ENCODE results near the gene NPPC. TPM values are rescaled to one million over a fixed set of nuclear protein-coding genes. Genes with fewer than 3 reads are reported as not detected.
"Not testable (repeated sequence)": the region's sequence is repeated elsewhere in the genome, so short reads cannot be mapped to it uniquely, and the experiment has no call there.

NPPC gene
- total and polyA plus RNA-seq, 8 donors = 0.14 to 0.23 TPM; not detected in 6

- no peak for TF ChIP-seq CTCF (IDR thresholded peaks at IDR 0.05)
- ATAC-seq (no peak), DNase-seq (no peak)
- Histone ChIP-seq H3K27ac (no peak overlapping the region), H3K4me3 (no peak overlapping the region), H3K4me1 (no peaks in the 10 kb centered on the region), H3K9me3 (no peaks in the 10 kb centered on the region), H3K36me3 (no peaks in the 10 kb centered on the region), H3K27me3 (peaks cover 0 to 28% of the 10 kb centered on the region in 2 donors)
- intact Hi-C loops (cut with DNase I) = no loop called here
Measured at GRCh38 chr2:231883468-231883881, 42.7 kb downstream of the NPPC start.

GRCh38 chr2:231882646-231883045 lies 43.5 kb downstream of the NPPC start:
- intact Hi-C loops (cut with DNase I) = no loop called here
- TF ChIP-seq CTCF (IDR thresholded peaks at IDR 0.05) = no peak
- H3K4me3 ChIP-seq = no peak overlapping the region
- DNase-seq (no peak), ATAC-seq (no peak)
- peaks cover 0 to 28% of the 10 kb centered on the region in 2 donors for H3K27me3 ChIP-seq
- no peaks in the 10 kb centered on the region for H3K4me1 ChIP-seq
- H3K36me3 ChIP-seq = no peaks in the 10 kb centered on the region
- no peaks in the 10 kb centered on the region for H3K9me3 ChIP-seq
- H3K27ac ChIP-seq = no peak overlapping the region

- DNase-seq; H3K4me1 ChIP-seq; intact Hi-C loops (cut with DNase I); H3K27ac ChIP-seq; ATAC-seq; H3K4me3 ChIP-seq; H3K36me3 ChIP-seq; H3K9me3 ChIP-seq: not testable (repeated sequence)
- H3K27me3 ChIP-seq = peaks cover 0 to 19% of the 10 kb centered on the region in 2 donors
Measured at GRCh38 chr2:231880371-231880770, 45.8 kb downstream of the NPPC start.

- intact Hi-C loops (cut with DNase I) = no loop called here
- ATAC-seq (no peak), DNase-seq (no peak)
- no peak overlapping the region for H3K4me3 ChIP-seq
- no peaks in the 10 kb centered on the region for H3K4me1 ChIP-seq
- no peak for TF ChIP-seq CTCF (IDR thresholded peaks at IDR 0.05)
- H3K27ac ChIP-seq = no peak overlapping the region
- peaks cover 0 to 12% of the 10 kb centered on the region in 2 donors for H3K27me3 ChIP-seq
- no peaks in the 10 kb centered on the region for H3K9me3 ChIP-seq
- H3K36me3 ChIP-seq = no peaks in the 10 kb centered on the region
Measured at GRCh38 chr2:231879216-231879615, 47.0 kb downstream of the NPPC start.

- TF ChIP-seq CTCF (IDR thresholded peaks at IDR 0.05) = no peak
- Histone ChIP-seq H3K4me3 (no peak overlapping the region), H3K27me3 (peaks cover 0 to 15% of the 10 kb centered on the region in 2 donors), H3K4me1 (no peaks in the 10 kb centered on the region), H3K9me3 (no peaks in the 10 kb centered on the region), H3K36me3 (no peaks in the 10 kb centered on the region), H3K27ac (no peak overlapping the region)
- intact Hi-C loops (cut with DNase I) = no loop called here
- ATAC-seq (peak; percentile 87), DNase-seq (peak in 3 of 4 donors; percentile 3 to 57 (median 28))
Measured at GRCh38 chr2:231877533-231878456, 48.4 kb downstream of the NPPC start.
